Stimulated activated CD4-positive, alpha-beta T cell treated with anti-CD3 and anti-CD28 coated beads, Interleukin-15, amount 100 ng/mL, for 48 hours (primary cell): ENCODE data around the gene PRKCQ.

Experiments
- DNase-seq, 2 donors: peaks; one replicate each; pipeline ENCODE4 v3.0.0-alpha.2; 2020; ENCODE audit warnings: low read depth in 2 of 2

PRKCQ gene

GRCh38 chr10:6522230-6522629 is 57.8 kb downstream of the PRKCQ start:
- DNase-seq = no peak

DNA sequence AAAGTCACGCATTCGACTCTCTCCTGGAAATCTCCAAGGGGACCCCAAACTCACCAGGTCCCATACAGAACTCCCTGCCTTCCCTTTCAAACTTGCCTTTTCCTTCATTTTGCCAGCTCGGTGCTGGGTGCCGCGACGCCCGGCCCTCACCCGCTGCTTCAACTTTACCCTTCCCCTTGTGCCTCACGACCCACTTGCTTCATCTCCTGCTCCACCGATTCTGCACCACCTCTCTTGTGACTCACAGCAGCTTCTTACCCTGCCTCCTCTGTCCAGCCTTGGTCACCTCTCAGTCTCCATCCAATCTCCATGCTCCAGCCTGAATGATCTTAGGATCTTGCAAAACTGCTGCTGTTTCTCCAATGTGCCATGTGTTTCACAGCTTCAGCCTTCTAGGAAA is 59.9 kb downstream of the PRKCQ start:
- DNase-seq = no peak

- DNase-seq = no peak
Measured at GRCh38 chr10:6518791-6519429, 61.2 kb downstream of the PRKCQ start.

DNA sequence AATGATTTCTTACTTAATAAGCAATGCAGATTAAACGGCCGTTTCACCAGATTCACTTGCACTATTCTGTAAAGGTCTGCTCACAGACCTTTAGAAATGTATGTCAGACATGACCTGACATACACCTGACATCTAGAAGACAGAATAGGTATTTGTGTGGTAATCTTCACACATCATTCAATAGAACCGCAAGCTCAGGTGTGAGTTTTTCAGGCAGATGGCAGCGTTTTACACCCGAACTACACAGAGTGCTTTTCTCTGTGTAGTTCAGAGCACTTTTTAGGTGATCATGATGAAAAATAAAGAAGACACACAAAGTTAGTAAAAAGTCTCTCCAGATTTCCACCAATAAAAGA is 63.2 kb downstream of the PRKCQ start:
- DNase-seq = no peak

GRCh38 chr10:6516281-6516928 is 63.7 kb downstream of the PRKCQ start:
- DNase-seq = no peak

DNA sequence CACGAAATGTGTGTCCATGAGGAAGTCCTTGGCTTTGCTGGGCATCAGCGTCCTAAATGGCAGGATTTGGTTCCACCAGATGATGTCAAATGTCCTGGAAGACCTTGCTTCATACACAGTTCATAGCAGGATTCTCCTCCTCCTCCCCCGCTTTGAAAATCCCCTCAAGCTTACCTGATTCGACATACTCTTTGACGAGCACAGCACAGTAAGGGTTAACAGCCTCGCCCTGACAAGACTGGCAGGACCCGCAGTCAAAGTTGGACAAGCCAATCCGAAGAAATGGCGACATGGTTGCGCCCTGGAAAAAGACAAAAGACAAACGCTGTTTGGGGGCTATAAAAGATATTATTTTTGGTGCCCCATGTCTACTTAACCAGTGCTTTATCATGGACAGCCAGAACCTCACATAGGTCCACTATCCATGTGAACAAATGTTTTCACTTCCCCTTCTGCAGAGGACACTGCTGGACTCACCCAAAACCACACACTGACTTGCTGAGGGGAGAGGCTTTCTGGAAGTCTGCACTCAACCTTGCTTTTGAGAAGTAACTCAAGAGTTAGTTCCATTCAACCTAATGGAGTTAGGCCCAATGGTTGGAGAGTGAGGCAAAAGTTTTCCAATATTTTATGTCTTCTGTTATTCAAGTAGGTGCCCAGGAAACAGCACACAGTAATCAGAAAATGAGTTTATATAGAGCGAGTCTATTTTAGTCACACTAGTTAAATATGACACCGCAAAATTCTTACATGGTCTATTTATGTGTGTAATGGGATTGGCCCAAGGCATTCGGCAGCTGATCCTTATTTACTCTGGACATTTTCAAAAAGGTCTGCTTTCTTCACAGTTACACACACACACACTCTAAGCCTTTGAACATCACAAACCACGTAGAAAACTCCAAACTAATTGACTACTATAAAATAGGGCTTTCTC is 65.0 kb downstream of the PRKCQ start:
- no peak for DNase-seq

DNA sequence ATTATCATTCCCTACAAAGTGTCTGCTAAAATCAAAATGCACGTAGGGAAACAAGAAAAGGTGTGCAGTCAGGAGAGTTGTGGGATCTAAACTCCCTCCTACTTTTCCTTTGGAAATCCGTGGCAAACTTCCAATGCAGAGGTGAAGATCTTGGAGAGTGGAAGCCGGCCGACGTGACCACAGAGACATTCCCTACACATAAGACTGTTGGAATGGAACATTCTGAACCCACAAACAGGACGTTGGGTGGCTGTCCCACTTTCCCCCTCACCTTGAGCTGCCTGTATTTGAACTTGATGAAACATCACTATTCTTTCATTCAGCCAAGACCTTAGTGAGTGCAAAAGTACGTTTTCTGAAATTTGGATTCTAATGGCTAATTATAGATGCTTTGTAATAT is 65.9 kb downstream of the PRKCQ start:
- DNase-seq = no peak

- no peak for DNase-seq
Measured at GRCh38 chr10:6513476-6513875, 66.6 kb downstream of the PRKCQ start.

GRCh38 chr10:6512182-6512581 is 67.9 kb downstream of the PRKCQ start:
- DNase-seq = no peak

GRCh38 chr10:6511347-6511746 is 68.7 kb downstream of the PRKCQ start:
- no peak for DNase-seq

- no peak for DNase-seq
Measured at GRCh38 chr10:6507311-6507710, 72.8 kb downstream of the PRKCQ start.

DNA sequence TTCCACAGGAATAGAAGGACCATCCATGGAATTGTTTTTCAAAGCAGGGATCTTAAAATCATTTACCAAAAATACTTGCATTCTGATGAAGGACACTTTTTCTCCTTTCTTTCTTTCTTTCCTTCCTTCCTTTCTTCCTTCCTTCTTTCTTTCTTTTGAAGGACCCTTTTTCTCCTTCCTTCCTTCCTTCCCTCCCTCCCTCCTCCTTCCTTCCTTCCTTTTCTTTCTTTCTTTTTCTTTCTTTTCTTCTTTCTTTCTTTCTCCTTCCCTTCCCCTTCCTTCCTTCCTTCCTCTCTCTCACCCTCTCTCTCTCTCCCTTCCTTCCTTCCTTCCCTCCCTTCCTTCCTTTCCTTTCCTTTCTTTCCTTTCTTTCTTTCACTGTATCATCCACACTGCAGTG is 74.8 kb downstream of the PRKCQ start:
- DNase-seq = no peak

DNA sequence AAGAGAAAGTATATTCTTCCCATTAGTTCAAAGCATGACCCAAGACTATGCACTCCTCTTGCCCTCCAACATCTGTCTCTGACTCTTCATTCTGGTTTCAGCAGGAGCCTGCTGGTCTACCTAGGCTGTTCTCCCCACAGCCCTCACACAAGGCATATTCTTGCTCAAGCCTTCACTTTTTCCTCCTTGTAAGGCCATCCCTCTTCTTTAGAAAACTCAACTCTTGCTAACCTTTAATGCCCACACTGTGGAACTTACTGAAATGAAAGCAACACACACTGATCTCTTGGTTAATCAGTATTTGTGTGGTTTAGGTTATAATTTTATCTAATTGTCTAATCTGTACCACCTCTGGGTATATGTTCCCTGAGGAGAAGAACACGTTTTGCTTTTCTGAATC is 75.8 kb downstream of the PRKCQ start:
- DNase-seq = peak in 1 of 2 donors; percentile 40

DNA sequence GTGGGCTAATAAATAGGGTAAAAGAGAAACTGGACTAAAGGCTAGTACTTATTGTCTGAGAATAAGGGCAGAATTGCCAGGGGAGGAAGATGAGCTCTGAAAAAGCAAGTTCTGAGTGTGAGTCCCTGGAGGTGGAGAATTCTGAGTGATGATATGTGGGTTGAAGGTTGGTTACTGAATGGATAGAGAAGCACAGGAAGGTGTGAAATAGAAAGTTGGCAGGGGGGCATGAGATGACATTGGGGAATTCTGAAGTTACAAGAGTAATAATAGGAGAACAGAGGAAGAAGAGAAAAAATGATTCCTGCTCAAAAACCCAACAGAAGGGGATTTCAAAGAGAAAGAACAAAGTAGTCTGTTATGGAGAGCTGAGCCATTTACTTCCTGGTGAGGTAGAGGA is 76.9 kb downstream of the PRKCQ start:
- DNase-seq = no peak

DNA sequence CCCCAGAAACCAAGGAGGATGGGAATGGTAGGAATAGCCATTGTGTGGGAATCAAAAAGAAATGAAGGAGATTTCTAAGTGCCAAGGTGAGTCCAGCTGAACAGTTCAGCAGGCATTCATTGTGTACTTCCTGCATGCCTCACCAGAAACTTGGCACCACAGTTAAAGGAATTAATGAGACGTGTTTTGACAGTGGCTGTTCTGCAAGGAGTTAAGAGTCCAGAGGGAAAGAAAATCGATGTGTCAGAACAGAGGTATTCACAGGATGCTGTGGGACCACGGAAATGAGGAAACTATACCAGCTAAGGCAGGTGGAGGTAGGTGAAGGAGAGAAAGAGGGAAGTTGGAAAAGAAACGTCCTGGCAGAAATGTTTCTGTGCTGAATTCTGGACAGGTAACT is 78.1 kb downstream of the PRKCQ start:
- no peak for DNase-seq

- no peak for DNase-seq
Measured at GRCh38 chr10:6499974-6500373, 80.1 kb downstream of the PRKCQ start.

GRCh38 chr10:6498771-6499170 is 81.3 kb downstream of the PRKCQ start:
- DNase-seq = no peak

GRCh38 chr10:6497620-6498019 is 82.5 kb downstream of the PRKCQ start:
- DNase-seq = no peak

DNA sequence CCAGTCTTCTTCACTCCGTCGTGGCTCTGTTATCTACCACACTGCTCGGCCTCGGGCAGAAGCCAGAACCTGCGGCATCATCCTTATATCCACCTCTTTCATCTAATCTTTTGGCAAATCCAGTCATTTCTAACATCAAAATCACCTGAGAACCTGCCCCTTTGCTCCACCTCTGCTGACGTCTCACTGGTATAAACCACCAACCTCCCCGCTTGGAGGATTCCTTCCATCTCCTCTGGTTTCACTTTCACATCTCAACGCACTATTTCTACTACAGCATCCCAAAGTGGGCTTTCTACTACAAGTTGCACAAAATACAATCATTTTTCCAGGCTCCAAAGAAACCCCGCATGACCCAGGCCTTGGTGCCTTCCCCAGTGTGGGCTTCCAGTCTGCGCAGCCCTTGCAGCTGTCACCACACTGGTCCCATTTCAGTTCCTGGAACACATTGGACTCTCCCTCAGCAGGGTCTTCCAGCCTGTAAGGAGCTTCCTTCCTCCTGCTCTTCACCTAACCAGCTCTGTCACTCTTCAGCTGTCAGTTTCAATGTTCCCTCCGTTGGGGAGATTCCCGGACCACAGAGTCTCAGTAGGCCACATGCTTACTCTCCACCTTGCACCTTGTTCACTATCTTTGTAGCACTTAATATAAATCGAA is 85.0 kb downstream of the PRKCQ start:
- DNase-seq = no peak

- DNase-seq = no peak
Measured at GRCh38 chr10:6494442-6494819, 85.6 kb downstream of the PRKCQ start.

GRCh38 chr10:6493521-6494441 is 86.3 kb downstream of the PRKCQ start:
- DNase-seq = no peak
